HG02798 (cell line): ENCODE results near the gene OR4E2.
"Not testable (repeated sequence)": the region's sequence is repeated elsewhere in the genome, so short reads cannot be mapped to it uniquely, and the experiment has no call there.

Source experiments
- ATAC-seq: cut with Tn5 transposase; IDR thresholded peaks from one replicate; pipeline ENCODE4 v1.9.1; 2021; ENCODE audit warnings: mild to moderate bottlenecking; ENCODE audit not compliant: unreplicated experiment, poor library complexity

Gene OR4E2

GRCh38 chr14:21653331-21653885, at the start of gene OR4E2:
Gene OR4E2 (plus strand): TSS chr14:21653835. CDS start chr14:21665083, 11,248 bp downstream.
- no peak for ATAC-seq

GRCh38 chr14:21612324-21612723, 41.3 kb upstream of the OR4E2 start:
- no peak for ATAC-seq

GRCh38 chr14:21614240-21614639, 39.4 kb upstream of the OR4E2 start:
- no peak for ATAC-seq

GRCh38 chr14:21617614-21618013, 36.0 kb upstream of the OR4E2 start:
- no peak for ATAC-seq

- no peak for ATAC-seq
Observed at GRCh38 chr14:21626491-21627230, 27.0 kb upstream of the OR4E2 start.

- not testable (repeated sequence) for ATAC-seq
Observed at GRCh38 chr14:21630503-21630902, 23.1 kb upstream of the OR4E2 start.

GRCh38 chr14:21631084-21631483, 22.6 kb upstream of the OR4E2 start:
- ATAC-seq = no peak

- no peak for ATAC-seq
Observed at GRCh38 chr14:21634840-21635239, 18.8 kb upstream of the OR4E2 start, which contains the start of gene OR10G2. Gene OR10G2 (minus strand): TSS chr14:21634940. CDS start chr14:21634842, 98 bp downstream.

GRCh38 chr14:21642683-21643082, 11.0 kb upstream of the OR4E2 start:
- ATAC-seq = no peak

- no peak for ATAC-seq
Observed at GRCh38 chr14:21643407-21643806, 10.2 kb upstream of the OR4E2 start.

GRCh38 chr14:21647380-21647779, 6.3 kb upstream of the OR4E2 start:
- ATAC-seq = no peak

GRCh38 chr14:21652209-21652808, 1.3 kb upstream of the OR4E2 start:
- ATAC-seq = no peak

- ATAC-seq = no peak
Observed at GRCh38 chr14:21654215-21654614, 580 bp downstream of the OR4E2 start.

GRCh38 chr14:21656980-21657379, 3.3 kb downstream of the OR4E2 start:
- no peak for ATAC-seq

- ATAC-seq = no peak
Observed at GRCh38 chr14:21668377-21668776, 14.7 kb downstream of the OR4E2 start.

GRCh38 chr14:21669284-21669683, 15.6 kb downstream of the OR4E2 start:
- no peak for ATAC-seq

- no peak for ATAC-seq
Observed at GRCh38 chr14:21671371-21671770, 17.7 kb downstream of the OR4E2 start.

GRCh38 chr14:21672116-21672515, 18.5 kb downstream of the OR4E2 start:
- no peak for ATAC-seq

GRCh38 chr14:21673718-21674117, 20.1 kb downstream of the OR4E2 start, which contains the start of gene OR4E1:
Gene OR4E1 (minus strand): TSS chr14:21673818. CDS start chr14:21670935, 2,883 bp downstream.
- ATAC-seq = no peak

GRCh38 chr14:21675566-21675965, 21.9 kb downstream of the OR4E2 start:
- no peak for ATAC-seq

- no peak for ATAC-seq
Observed at GRCh38 chr14:21680072-21680471, 26.4 kb downstream of the OR4E2 start.
